NB4 (cell line): ENCODE measurements around the gene RYR3.

Source experiments
- DNase-seq: peaks from one replicate; pipeline ENCODE4 v3.0.0; 2010; ENCODE audit warnings: low read depth
- H3K4me3 ChIP-seq: one replicate; pipeline ENCODE4 v1.5.1; 2011; ENCODE audit warnings: mild to moderate bottlenecking, low read depth, low read length, moderate library complexity
- CTCF ChIP-seq: IDR thresholded peaks from one replicate; pipeline ENCODE4 v1.5.1; 2012; ENCODE audit warnings: low read depth, low read length
- MYC ChIP-seq: IDR thresholded peaks from 2 replicates; pipeline ENCODE4 v1.6.1; 2011; ENCODE audit warnings: low read depth, low read length
- POLR2A ChIP-seq: IDR thresholded peaks from 2 replicates; pipeline ENCODE4 v1.6.1; 2011; ENCODE audit warnings: mild to moderate bottlenecking; ENCODE audit not compliant: insufficient read length; ENCODE audit errors: extremely low read depth
- TF ChIP-seq, protein P1 (sequence below): IDR thresholded peaks from 2 replicates; pipeline ENCODE4 v1.6.1; 2011; ENCODE audit warnings: low read depth, low read length

Gene RYR3

DNA sequence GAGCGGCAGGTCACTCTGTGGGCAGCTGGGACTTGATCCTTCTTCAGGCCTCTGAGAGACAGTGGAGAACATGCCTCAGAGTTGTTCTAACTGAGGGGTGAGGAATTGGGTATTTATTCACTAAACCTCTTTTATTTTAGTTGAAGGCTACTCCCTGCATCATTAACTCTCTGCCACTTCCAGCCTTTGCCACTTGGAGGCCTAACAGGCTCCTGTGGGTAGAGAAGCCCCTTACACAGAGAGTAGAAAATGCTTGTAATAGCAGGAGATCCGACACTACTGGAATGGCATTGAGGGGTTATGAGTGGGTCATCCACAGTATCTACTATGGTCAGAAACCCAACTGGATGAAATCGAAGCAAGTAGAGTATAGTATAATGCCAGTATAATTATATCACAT lies 81.7 kb downstream of the RYR3 start:
- no peak overlapping the region for H3K4me3 ChIP-seq
- DNase-seq = no peak
- TF ChIP-seq POLR2A (no peak), MYC (no peak), CTCF (no peak)
- TF ChIP-seq, protein P1, sequence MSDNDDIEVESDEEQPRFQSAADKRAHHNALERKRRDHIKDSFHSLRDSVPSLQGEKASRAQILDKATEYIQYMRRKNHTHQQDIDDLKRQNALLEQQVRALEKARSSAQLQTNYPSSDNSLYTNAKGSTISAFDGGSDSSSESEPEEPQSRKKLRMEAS = no peak

GRCh38 chr15:33393546-33393945 lies 82.8 kb downstream of the RYR3 start:
- no peak for DNase-seq
- no peak overlapping the region for H3K4me3 ChIP-seq
- no peak for TF ChIP-seq POLR2A
- TF ChIP-seq MYC = no peak
- TF ChIP-seq, protein P1 = no peak
- no peak for TF ChIP-seq CTCF

DNA sequence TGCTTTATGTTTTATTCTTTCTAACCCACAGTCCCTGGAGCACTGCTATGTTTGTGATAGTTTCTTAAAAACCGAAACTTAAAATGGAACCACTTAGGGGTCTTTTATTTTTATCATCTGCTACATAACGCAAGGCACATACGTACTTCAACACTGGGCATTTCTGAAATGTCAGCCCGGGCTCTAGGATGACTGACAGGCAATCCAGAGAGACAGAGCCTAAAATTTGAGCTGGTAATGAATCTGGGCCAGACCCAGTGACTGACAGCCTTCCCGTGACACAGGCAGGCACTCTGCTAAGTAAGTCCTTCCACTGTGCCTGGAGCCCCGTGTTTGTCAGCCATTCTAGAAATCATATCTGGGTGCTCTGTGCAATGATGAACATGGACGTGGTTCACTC lies 84.6 kb downstream of the RYR3 start:
- no peak for DNase-seq
- no peak for TF ChIP-seq POLR2A
- TF ChIP-seq, protein P1 = no peak
- no peak for TF ChIP-seq MYC
- no peak for TF ChIP-seq CTCF
- no peak overlapping the region for H3K4me3 ChIP-seq

GRCh38 chr15:33395846-33396245 lies 85.1 kb downstream of the RYR3 start:
- TF ChIP-seq POLR2A (no peak), CTCF (no peak), MYC (no peak)
- TF ChIP-seq, protein P1 = no peak
- no peak for DNase-seq
- H3K4me3 ChIP-seq = no peak overlapping the region

DNA sequence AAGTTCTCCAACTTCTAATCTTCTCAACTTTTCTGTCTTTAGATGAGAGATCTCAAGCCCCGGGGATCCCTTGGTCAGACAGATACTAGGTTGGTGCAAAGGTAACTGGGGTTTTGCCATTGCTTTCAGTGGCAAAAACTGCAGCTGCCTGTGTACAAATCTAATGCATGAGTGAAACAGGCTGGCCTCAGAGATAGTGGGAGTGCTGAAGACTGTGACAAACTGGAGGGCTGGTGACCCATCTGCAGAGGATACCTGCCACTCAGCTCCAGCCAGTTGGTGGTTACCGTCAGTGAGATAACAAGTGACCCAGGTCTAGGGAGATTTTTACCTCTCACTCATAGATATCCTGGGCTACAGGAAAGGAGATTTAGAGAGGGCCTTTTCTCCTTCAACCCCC lies 85.7 kb downstream of the RYR3 start:
- TF ChIP-seq CTCF (no peak), POLR2A (no peak), MYC (no peak)
- TF ChIP-seq, protein P1 = no peak
- DNase-seq = no peak
- no peak overlapping the region for H3K4me3 ChIP-seq

DNA sequence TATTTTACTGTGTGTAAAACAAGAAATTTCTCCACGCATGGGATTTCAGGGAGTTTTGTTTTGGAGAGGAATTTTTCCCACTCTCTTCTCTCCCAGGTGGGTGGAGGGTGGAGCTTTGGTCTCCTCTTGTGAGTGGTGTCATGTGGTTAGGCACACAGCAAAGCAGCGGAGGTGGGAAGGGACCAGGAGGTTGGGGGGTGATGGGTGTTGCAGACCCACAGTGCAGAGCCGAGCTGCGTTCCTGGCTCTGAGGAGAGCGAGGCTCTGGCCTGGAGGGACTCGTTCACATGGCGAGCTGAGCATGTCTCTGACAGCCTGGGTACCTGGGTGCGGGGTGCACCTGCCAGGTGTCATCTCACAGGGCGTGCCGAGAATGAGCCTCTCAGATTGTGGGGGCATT lies 87.8 kb downstream of the RYR3 start:
- no peak overlapping the region for H3K4me3 ChIP-seq
- no peak for DNase-seq
- TF ChIP-seq POLR2A = no peak
- TF ChIP-seq MYC = no peak
- no peak for TF ChIP-seq CTCF
- TF ChIP-seq, protein P1 = no peak
